Body of pancreas (tissue), 4 donors: ENCODE measurements around the gene KLHL40.

ENCODE experiments used
- POLR2A ChIP-seq, 3 donors: fragments of 450-650 bp; IDR thresholded peaks; one replicate each; pipeline ENCODE4 v1.6.1; 2016; ENCODE audit warnings: antibody characterized with exemption in 3 of 3, mild to moderate bottlenecking in 2 of 3
- TF ChIP-seq, protein P1 (sequence below), 7 experiments: fragments of 450-650 bp in 4 of 7; fragments of 200-600 bp in 3 of 7; sonication (generic) in 3 of 7; IDR thresholded peaks; one replicate each; pipeline ENCODE4 v1.5.1; 2016 to 2019; ENCODE audit warnings: antibody characterized with exemption in 7 of 7

GRCh38 chr3:42688016-42688415, 2.7 kb downstream of the KLHL40 start:
- TF ChIP-seq, protein P1, sequence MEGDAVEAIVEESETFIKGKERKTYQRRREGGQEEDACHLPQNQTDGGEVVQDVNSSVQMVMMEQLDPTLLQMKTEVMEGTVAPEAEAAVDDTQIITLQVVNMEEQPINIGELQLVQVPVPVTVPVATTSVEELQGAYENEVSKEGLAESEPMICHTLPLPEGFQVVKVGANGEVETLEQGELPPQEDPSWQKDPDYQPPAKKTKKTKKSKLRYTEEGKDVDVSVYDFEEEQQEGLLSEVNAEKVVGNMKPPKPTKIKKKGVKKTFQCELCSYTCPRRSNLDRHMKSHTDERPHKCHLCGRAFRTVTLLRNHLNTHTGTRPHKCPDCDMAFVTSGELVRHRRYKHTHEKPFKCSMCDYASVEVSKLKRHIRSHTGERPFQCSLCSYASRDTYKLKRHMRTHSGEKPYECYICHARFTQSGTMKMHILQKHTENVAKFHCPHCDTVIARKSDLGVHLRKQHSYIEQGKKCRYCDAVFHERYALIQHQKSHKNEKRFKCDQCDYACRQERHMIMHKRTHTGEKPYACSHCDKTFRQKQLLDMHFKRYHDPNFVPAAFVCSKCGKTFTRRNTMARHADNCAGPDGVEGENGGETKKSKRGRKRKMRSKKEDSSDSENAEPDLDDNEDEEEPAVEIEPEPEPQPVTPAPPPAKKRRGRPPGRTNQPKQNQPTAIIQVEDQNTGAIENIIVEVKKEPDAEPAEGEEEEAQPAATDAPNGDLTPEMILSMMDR (IDR thresholded peaks at IDR 0.05) = no peak
- TF ChIP-seq POLR2A (IDR thresholded peaks at IDR 0.05) = no peak
